IPS-20b (cell line): ENCODE measurements around the gene DHODH.
A peak's percentile ranks its signal among the peaks of the same experiment; 100 is the strongest.

Experiments
- H3K27ac ChIP-seq: one replicate; pipeline ENCODE4 v1.5.1; 2013; ENCODE audit warnings: low read length
- H3K27me3 ChIP-seq: 2 replicates; pipeline ENCODE4 v1.6.1; 2013; ENCODE audit warnings: mild to moderate bottlenecking, low read length, inconsistent platforms; ENCODE audit not compliant: insufficient read depth
- H3K36me3 ChIP-seq: 2 replicates; pipeline ENCODE4 v1.6.1; 2013; ENCODE audit warnings: low read depth, mild to moderate bottlenecking, inconsistent platforms, low read length, moderate library complexity; ENCODE audit not compliant: insufficient read depth
- H3K4me1 ChIP-seq: 2 replicates; pipeline ENCODE4 v1.6.1; 2013; ENCODE audit warnings: mild to moderate bottlenecking, control low read depth, inconsistent platforms, low read length, moderate library complexity; ENCODE audit not compliant: insufficient read depth
- H3K4me3 ChIP-seq: 2 replicates; pipeline ENCODE4 v1.5.1; 2013; ENCODE audit warnings: mild to moderate bottlenecking, low read length, inconsistent platforms
- H3K9ac ChIP-seq: 2 replicates; pipeline ENCODE4 v1.6.1; 2013; ENCODE audit warnings: low read depth, mild to moderate bottlenecking, inconsistent platforms, low read length, moderate library complexity
- H3K9me3 ChIP-seq: 2 replicates; pipeline ENCODE4 v1.6.1; 2013; ENCODE audit warnings: mild to moderate bottlenecking, low read depth, low read length, inconsistent platforms; ENCODE audit not compliant: insufficient read depth

The DHODH gene

GRCh38 chr16:72008424-72009216 lies at the start of gene DHODH:
Gene DHODH, plus strand, starts transcription at chr16:72008744. Its CDS starts 21 bp downstream, at chr16:72008765.
- peak within 1 kb of the TSS; percentile 95 for H3K9ac ChIP-seq
- peak within 1 kb of the TSS; percentile 50 for H3K27ac ChIP-seq
- H3K9me3 ChIP-seq = no peaks in the 10 kb centered on the region
- no peaks in the 10 kb centered on the region for H3K4me1 ChIP-seq
- 0 out of 2 replicates have a peak, but pooled peaks cover 6% of the 10 kb centered on the region for H3K27me3 ChIP-seq
- peak within 1 kb of the TSS; percentile 98 for H3K4me3 ChIP-seq
- H3K36me3 ChIP-seq = peaks cover 17% of the 10 kb centered on the region

GRCh38 chr16:71961066-71962039 lies 47.2 kb upstream of the DHODH start:
- no peaks in the 10 kb centered on the region for H3K9me3 ChIP-seq
- H3K4me1 ChIP-seq = no peaks in the 10 kb centered on the region
- H3K4me3 ChIP-seq = no peak overlapping the region
- H3K36me3 ChIP-seq = no peaks in the 10 kb centered on the region
- H3K9ac ChIP-seq = no peak overlapping the region
- H3K27me3 ChIP-seq = no peaks in the 10 kb centered on the region
- H3K27ac ChIP-seq = no peak overlapping the region

- Histone ChIP-seq H3K27me3 (no peaks in the 10 kb centered on the region), H3K36me3 (no peaks in the 10 kb centered on the region), H3K4me3 (no peak overlapping the region), H3K4me1 (no peaks in the 10 kb centered on the region), H3K9me3 (no peaks in the 10 kb centered on the region), H3K27ac (no peak overlapping the region), H3K9ac (no peak overlapping the region)
Measured at GRCh38 chr16:71963125-71963875, 45.2 kb upstream of the DHODH start.

- Histone ChIP-seq H3K36me3 (no peaks in the 10 kb centered on the region), H3K27me3 (no peaks in the 10 kb centered on the region), H3K27ac (no peak overlapping the region), H3K4me3 (no peak overlapping the region), H3K9me3 (no peaks in the 10 kb centered on the region), H3K9ac (no peak overlapping the region), H3K4me1 (no peaks in the 10 kb centered on the region)
Measured at GRCh38 chr16:71965223-71965622, 43.3 kb upstream of the DHODH start.

- H3K4me3 ChIP-seq = no peak overlapping the region
- no peaks in the 10 kb centered on the region for H3K9me3 ChIP-seq
- no peaks in the 10 kb centered on the region for H3K4me1 ChIP-seq
- no peak overlapping the region for H3K9ac ChIP-seq
- H3K27ac ChIP-seq = no peak overlapping the region
- H3K27me3 ChIP-seq = no peaks in the 10 kb centered on the region
- H3K36me3 ChIP-seq = no peaks in the 10 kb centered on the region
Measured at GRCh38 chr16:71966932-71967331, 41.6 kb upstream of the DHODH start.

- Histone ChIP-seq H3K4me1 (no peaks in the 10 kb centered on the region), H3K4me3 (no peak overlapping the region), H3K27ac (no peak overlapping the region), H3K36me3 (no peaks in the 10 kb centered on the region), H3K9ac (no peak overlapping the region), H3K27me3 (no peaks in the 10 kb centered on the region), H3K9me3 (no peaks in the 10 kb centered on the region)
Measured at GRCh38 chr16:71969353-71969752, 39.2 kb upstream of the DHODH start.

- Histone ChIP-seq H3K9ac (no peak overlapping the region), H3K27me3 (no peaks in the 10 kb centered on the region), H3K4me3 (no peak overlapping the region), H3K4me1 (no peaks in the 10 kb centered on the region), H3K36me3 (no peaks in the 10 kb centered on the region), H3K27ac (no peak overlapping the region), H3K9me3 (no peaks in the 10 kb centered on the region)
Measured at GRCh38 chr16:71971571-71971970, 37.0 kb upstream of the DHODH start.

GRCh38 chr16:71972356-71972755 lies 36.2 kb upstream of the DHODH start:
- H3K4me3 ChIP-seq = no peak overlapping the region
- no peaks in the 10 kb centered on the region for H3K27me3 ChIP-seq
- no peak overlapping the region for H3K27ac ChIP-seq
- no peaks in the 10 kb centered on the region for H3K9me3 ChIP-seq
- H3K36me3 ChIP-seq = no peaks in the 10 kb centered on the region
- no peaks in the 10 kb centered on the region for H3K4me1 ChIP-seq
- H3K9ac ChIP-seq = no peak overlapping the region

GRCh38 chr16:71973001-71973400 lies 35.5 kb upstream of the DHODH start:
- H3K36me3 ChIP-seq = no peaks in the 10 kb centered on the region
- H3K9me3 ChIP-seq = no peaks in the 10 kb centered on the region
- H3K27me3 ChIP-seq = no peaks in the 10 kb centered on the region

GRCh38 chr16:71974068-71974818 lies 34.3 kb upstream of the DHODH start:
- Histone ChIP-seq H3K9me3 (no peaks in the 10 kb centered on the region), H3K27ac (no peak overlapping the region), H3K9ac (no peak overlapping the region), H3K4me3 (no peak overlapping the region), H3K27me3 (no peaks in the 10 kb centered on the region), H3K4me1 (no peaks in the 10 kb centered on the region), H3K36me3 (no peaks in the 10 kb centered on the region)

More at GRCh38 chr16:71973001-71973400, 35.5 kb upstream of the DHODH start:
- H3K27ac ChIP-seq = no peak overlapping the region
- no peaks in the 10 kb centered on the region for H3K4me1 ChIP-seq
- H3K4me3 ChIP-seq = no peak overlapping the region
- H3K9ac ChIP-seq = no peak overlapping the region
